HG02870 (cell line): ENCODE measurements around the gene GTF3C2.
"Not testable (repeated sequence)": the region's sequence is repeated elsewhere in the genome, so short reads cannot be mapped to it uniquely, and the experiment has no call there.

Source experiments
- ATAC-seq: cut with Tn5 transposase; IDR thresholded peaks from one replicate; pipeline ENCODE4 v1.9.1; 2021; ENCODE audit warnings: mild to moderate bottlenecking, moderate library complexity; ENCODE audit not compliant: unreplicated experiment

Gene GTF3C2

GRCh38 chr2:27303093-27304025, 53.2 kb downstream of the GTF3C2 start:
- no peak for ATAC-seq

- ATAC-seq = not testable (repeated sequence)
Observed at GRCh38 chr2:27300606-27301005, 56.0 kb downstream of the GTF3C2 start.

- no peak for ATAC-seq
Observed at GRCh38 chr2:27298391-27299080, 58.0 kb downstream of the GTF3C2 start.

- ATAC-seq = no peak
Observed at GRCh38 chr2:27297195-27297594, 59.4 kb downstream of the GTF3C2 start.

- ATAC-seq = no peak
Observed at GRCh38 chr2:27296481-27296880, 60.1 kb downstream of the GTF3C2 start.

DNA sequence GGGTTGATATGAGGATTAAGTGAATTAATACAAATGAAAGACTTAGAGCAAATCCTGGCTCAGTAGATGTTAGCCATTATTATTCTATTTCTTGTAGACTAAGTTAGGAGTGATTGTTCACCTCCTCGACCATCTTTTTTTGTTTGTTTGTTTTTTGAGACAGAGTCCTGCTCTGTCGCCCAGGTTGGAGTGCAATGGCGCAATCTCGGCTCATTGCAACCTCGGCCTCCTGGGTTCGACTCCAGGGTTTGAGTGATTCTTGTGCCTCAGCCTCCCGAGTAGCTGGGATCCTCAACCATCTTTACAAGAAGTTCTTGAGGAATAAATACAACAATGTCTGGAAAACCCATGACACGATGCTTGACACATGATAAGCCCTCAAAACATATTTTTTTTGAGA, 61.6 kb downstream of the GTF3C2 start:
- ATAC-seq = no peak

DNA sequence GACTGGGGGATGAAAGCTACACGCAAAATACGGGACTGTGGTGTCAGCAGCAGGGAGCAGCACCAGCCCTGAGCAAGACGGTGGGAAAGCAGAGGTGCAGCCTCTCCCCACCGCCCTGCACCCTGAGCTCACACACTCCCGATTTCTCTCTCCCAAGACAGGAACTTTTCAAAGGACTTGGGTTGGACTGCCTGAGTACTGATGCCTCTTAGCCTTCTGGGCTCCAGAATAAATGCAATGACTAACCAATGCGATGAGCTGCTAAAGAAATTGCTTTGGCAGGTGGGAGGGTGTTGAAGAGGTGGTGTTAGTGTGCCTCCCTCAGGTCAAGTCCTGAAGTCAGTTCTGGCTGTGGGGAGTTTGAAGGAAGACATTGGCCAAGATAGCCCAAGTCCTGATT, 64.7 kb downstream of the GTF3C2 start:
- no peak for ATAC-seq

GRCh38 chr2:27290549-27290948, 66.0 kb downstream of the GTF3C2 start:
- ATAC-seq = no peak

DNA sequence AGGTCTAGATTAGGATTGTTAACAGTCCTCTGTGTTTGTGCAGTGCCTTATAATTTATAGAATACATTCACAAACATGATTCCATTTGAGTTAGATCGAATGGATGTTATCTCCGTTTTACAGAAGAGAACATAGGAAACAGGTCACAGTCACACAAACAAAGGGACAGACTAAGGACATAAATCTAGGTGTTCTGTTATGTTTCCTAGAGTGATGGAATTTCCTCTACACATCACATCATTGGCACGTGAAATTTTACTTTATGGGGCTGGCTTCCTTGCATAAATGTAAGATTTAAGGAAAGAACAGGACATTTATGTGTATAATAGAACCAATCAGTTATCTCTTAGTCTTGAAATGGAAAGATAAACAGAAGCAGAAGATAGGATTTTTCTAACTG, 68.0 kb downstream of the GTF3C2 start:
- no peak for ATAC-seq

DNA sequence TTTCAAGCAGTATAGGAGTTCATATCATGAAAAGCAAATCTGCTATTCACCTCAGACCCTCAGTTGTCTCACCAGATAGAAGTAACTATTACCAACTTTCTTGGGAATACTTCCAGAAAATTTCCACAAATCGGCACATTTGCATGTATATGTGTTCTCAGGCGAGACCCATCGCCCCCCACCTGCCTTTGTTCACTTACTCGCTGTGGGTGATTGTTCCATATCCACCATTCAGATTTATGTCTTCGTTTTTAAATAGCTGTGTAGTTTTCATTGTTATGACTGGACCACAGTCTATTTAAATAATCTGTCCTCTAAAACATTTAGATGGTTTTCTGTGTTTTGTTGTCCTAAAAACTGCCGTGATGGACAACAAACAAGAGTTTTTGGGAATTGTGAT, 71.1 kb downstream of the GTF3C2 start:
- ATAC-seq = no peak

GRCh38 chr2:27284996-27285395, 71.6 kb downstream of the GTF3C2 start:
- no peak for ATAC-seq

DNA sequence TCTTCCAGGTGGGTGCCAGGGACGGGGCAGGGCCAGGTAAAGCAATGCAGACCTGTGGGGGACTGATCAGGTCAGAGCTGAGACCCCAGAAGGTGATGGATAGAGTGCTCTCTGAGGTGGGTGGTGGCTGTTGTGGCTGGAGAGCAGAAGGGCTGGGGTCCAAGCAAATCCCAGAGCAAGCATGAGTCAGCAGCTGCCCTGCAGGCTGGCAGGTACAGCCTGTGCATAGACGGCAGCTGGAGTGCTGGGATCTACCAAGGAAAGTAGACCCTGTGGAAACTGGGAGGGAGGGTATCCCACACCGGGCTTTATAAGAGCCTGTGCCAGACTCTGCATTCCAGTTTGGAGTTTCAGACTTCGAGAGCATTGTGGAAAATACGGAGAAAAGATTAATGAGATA, 73.7 kb downstream of the GTF3C2 start:
- no peak for ATAC-seq

DNA sequence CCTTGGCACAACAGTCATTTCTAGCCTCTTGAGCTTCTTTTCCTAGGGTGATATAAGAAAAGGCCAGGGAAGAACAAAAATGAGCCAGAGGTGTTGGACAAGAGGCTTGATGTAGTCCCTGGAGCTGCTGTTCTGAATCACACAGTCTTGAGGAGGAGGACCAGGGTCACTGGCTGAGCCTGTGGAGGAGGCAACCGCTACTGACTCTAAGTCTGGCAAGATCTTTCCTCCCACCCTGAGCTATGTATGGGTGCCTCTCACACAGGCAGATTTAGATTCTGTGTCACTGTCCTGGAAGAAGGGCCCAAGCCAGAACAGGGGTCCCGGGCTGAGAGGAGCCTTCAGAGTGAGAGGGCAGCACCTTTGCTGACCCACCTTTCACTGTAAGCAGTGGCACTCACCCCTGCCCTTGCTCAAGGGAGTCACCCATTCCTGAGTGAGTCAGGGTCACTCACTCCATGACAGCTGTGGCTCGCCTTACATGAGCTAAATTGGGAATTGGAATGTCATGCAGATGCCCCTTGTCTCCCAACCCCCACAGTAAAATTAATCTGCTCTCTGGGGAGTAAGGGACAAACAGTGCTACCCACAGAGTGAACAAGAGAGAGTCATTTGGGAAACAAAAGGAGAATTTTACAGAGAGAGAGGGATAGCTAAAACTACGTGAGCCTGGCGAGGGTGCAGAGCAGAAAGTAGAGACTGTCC, 74.6 kb downstream of the GTF3C2 start, which contains the start of gene TRIM54:
TSS of gene TRIM54 (plus strand) at position 575 of the 705 bp plus-strand sequence. CDS start 303 bp downstream, outside the sequence.
- ATAC-seq = no peak

GRCh38 chr2:27281442-27281841, 75.1 kb downstream of the GTF3C2 start:
- ATAC-seq = no peak

GRCh38 chr2:27280826-27281225, 75.7 kb downstream of the GTF3C2 start:
- ATAC-seq = no peak

- ATAC-seq = no peak
Observed at GRCh38 chr2:27278010-27278409, 78.6 kb downstream of the GTF3C2 start.
